Muscle layer of duodenum (tissue), 2 donors: Measurements from ENCODE around the gene PDGFA.

Experiments
- H3K27ac ChIP-seq: one replicate; pipeline ENCODE4 v1.7.0; 2013; ENCODE audit warnings: mild to moderate bottlenecking, low read length
- H3K27me3 ChIP-seq: one replicate; pipeline ENCODE4 v1.7.0; 2013; ENCODE audit warnings: low read depth, mild to moderate bottlenecking, control low read depth, low read length
- H3K36me3 ChIP-seq, 2 donors: one replicate each; pipeline ENCODE4 v1.7.0; 2013; ENCODE audit warnings: low read length in 2 of 2, control low read depth in 1 of 2, mild to moderate bottlenecking in 1 of 2; ENCODE audit not compliant: insufficient read depth in 2 of 2, control insufficient read depth in 1 of 2
- H3K4me1 ChIP-seq, 2 donors: one replicate each; pipeline ENCODE4 v1.7.0; 2013; ENCODE audit warnings: low read length in 2 of 2, mild to moderate bottlenecking in 2 of 2, control low read depth in 1 of 2, moderate library complexity in 1 of 2; ENCODE audit not compliant: insufficient read depth in 2 of 2, control insufficient read depth in 1 of 2
- H3K4me3 ChIP-seq, 2 donors: one replicate each; pipeline ENCODE4 v1.7.0; 2013; ENCODE audit warnings: low read length in 2 of 2, low read depth in 1 of 2, mild to moderate bottlenecking in 1 of 2
- H3K9me3 ChIP-seq, 2 donors: one replicate each; pipeline ENCODE4 v1.7.0; 2013; ENCODE audit warnings: low read length in 2 of 2, control low read depth in 1 of 2, mild to moderate bottlenecking in 1 of 2; ENCODE audit not compliant: control insufficient read depth in 1 of 2
- donor health status: healthy.

Gene PDGFA

GRCh38 chr7:497346-497745 is 22.3 kb downstream of the PDGFA start:
- Histone ChIP-seq H3K9me3 (no peaks in the 10 kb centered on the region), H3K27ac (no peak overlapping the region), H3K4me1 (no peaks in the 10 kb centered on the region), H3K36me3 (peaks cover 27 to 47% of the 10 kb centered on the region in 2 donors), H3K4me3 (no peak overlapping the region), H3K27me3 (no peaks in the 10 kb centered on the region)

DNA sequence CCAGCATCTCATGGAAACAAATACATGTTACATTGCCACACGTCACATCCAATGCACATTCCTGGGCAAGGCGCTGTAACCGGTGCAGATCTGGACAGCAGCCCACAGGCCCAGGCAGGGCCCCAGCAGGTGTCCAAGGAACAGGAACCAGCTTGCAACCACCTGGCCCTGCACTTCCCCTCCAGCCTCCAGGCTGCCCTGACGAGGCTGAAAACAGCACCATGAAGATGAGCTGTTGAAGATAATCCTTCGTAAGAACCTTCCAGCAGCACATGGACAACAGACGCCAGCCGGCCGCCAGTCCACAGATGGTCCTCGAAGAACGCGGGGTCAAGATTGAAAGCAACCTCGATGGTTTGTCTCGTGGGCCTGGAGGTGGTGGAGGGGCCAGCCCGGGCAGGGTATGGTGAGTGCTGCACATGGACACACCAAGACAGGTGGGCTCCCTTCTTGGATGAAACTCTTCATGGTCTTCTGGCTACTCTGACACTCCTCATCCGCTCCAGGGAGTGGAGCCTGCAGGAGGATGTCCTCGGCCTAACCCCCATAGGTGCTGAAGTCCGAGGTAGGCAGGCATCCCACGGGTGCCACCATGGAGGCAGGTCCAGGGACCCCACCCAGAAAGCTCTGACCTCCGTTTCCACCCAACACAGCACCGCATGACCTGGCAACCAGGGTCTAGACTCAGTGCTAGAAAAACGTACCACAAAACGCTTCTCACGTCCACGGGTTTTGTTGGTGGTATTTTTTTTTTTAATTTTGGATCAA is 22.9 kb downstream of the PDGFA start:
- Histone ChIP-seq H3K9me3 (no peaks in the 10 kb centered on the region), H3K4me1 (no peaks in the 10 kb centered on the region), H3K4me3 (no peak overlapping the region), H3K27me3 (no peaks in the 10 kb centered on the region), H3K36me3 (peaks cover 27 to 46% of the 10 kb centered on the region in 2 donors), H3K27ac (no peak overlapping the region)

DNA sequence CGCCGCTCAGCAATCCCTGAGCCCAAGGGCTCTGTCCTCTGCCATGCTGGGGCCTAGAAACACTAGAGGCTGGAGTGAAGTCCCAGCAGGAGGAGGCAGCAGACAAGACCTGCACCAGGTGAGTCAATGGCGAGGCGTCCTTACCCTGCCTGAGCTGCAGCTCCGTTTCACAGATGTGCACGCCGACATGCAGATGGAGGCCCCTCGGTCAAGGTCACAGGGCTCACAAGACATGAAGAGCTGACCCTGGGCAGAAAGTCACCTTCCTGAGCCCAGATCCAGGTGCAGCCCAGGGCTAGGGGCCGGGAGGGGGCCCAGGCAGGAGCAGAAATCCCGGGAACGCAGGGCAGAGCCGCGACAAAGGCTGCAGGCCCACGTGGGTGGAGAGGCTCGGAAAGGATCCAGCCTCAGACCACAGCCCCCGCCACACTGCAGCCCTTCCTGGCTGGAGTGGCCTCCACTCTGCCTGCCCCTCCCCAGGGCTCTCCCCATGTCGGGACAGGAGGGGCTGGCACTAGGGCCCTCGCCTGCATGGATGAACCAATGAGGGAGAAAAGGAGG is 23.8 kb downstream of the PDGFA start:
- Histone ChIP-seq H3K36me3 (peaks cover 19 to 38% of the 10 kb centered on the region in 2 donors), H3K4me1 (no peaks in the 10 kb centered on the region), H3K4me3 (no peak overlapping the region), H3K9me3 (no peaks in the 10 kb centered on the region), H3K27me3 (no peaks in the 10 kb centered on the region), H3K27ac (no peak overlapping the region)

DNA sequence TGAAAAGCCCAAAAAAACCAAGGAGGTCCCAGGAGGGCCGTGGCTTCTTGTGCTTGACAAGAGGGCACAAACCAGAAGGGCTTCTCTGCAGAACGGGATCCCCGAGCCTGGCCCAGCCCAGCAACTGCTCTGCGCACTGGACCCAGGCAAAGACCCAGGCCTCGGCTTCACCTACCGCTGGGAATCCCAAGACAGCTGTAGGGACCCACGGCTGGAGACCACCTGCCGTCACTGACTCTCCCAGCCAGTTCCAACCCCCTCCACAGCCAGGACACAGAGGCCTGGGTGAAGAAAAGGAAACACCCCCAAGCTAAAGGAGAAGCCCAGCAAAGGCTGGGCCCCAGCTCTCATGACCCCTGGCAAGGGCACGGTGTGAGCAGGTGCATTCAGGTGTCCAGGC is 24.3 kb downstream of the PDGFA start:
- Histone ChIP-seq H3K36me3 (peaks cover 16 to 33% of the 10 kb centered on the region in 2 donors), H3K4me3 (no peak overlapping the region), H3K27me3 (no peaks in the 10 kb centered on the region), H3K4me1 (no peaks in the 10 kb centered on the region), H3K27ac (no peak overlapping the region), H3K9me3 (no peaks in the 10 kb centered on the region)

DNA sequence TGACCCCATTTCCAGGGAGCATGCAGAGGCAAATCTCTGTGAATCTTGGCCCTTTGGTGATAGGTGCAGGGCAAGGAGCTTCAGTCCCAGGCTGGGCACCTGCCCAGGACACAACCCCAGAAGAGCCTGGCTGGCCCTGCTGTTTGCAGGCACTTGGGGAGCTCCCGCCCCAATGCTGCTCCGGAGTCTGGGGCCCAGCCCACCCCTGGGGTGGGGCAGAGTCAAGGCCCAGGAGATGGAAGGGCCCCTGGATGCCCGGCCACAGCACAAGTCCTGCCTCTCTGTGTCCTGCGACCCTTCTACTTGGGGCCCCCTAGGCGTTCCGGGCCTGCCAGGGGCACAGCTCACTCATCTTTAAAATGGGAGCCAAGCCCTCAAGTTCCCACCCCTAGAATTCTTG is 24.7 kb downstream of the PDGFA start:
- no peaks in the 10 kb centered on the region for H3K4me1 ChIP-seq
- H3K27me3 ChIP-seq: no peaks in the 10 kb centered on the region
- H3K4me3 ChIP-seq: no peak overlapping the region
- no peak overlapping the region for H3K27ac ChIP-seq
- H3K9me3 ChIP-seq: no peaks in the 10 kb centered on the region
- H3K36me3 ChIP-seq: peaks cover 12 to 29% of the 10 kb centered on the region in 2 donors

DNA sequence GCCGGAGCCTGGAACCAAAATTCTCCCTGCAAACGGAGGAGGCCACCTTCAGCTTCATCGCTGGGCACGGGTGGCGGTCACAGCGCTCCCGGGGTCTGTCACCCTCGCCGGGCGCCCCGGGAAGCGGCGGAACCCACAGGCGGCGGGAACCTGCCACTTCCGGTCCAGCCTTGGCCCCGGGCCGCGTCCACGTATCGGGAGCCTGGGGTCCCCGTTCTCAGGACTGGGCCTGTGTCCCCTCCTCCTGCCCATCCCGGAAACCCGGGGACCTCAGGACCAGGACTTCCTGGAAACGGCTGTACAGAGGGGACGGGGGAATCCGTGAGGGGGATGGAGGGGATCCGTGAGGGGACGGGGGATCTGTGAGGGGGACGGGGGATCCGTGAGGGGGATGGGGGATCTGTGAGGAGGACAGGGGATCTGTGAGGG is 25.4 kb downstream of the PDGFA start:
- Histone ChIP-seq H3K4me3 (peak overlapping the region in 1 of 2 donors; percentile 19), H3K36me3 (peaks cover 10 to 22% of the 10 kb centered on the region in 2 donors), H3K27me3 (no peaks in the 10 kb centered on the region), H3K27ac (no peak overlapping the region), H3K9me3 (no peaks in the 10 kb centered on the region), H3K4me1 (no peaks in the 10 kb centered on the region)

GRCh38 chr7:493661-494251 is 25.9 kb downstream of the PDGFA start:
- Histone ChIP-seq H3K4me1 (no peaks in the 10 kb centered on the region), H3K4me3 (peak overlapping the region in 1 of 2 donors; percentile 19), H3K9me3 (no peaks in the 10 kb centered on the region), H3K27me3 (no peaks in the 10 kb centered on the region), H3K27ac (no peak overlapping the region), H3K36me3 (peaks cover 5 to 17% of the 10 kb centered on the region in 2 donors)

DNA sequence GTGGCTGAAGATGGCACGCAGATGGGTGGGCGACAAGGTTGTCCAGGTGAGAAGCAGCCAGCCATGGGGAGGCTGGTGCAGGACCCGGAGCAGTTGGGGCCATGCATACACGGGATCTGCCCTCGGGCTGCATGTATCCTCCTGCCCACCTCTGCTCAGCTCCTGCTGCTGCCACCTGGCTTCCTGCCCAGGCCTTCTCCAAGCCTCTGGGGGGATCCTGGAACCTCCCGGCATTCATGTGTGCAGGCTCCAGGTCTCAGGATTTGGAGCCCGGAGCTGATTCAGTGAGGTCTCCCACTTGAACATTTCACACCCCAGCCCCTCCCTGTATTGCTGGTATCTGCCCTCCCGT is 27.0 kb downstream of the PDGFA start:
- H3K4me1 ChIP-seq: no peaks in the 10 kb centered on the region
- no peaks in the 10 kb centered on the region for H3K9me3 ChIP-seq
- H3K4me3 ChIP-seq: no peak overlapping the region
- H3K27ac ChIP-seq: no peak overlapping the region
- H3K36me3 ChIP-seq: peaks cover 3 to 11% of the 10 kb centered on the region in 2 donors
- no peaks in the 10 kb centered on the region for H3K27me3 ChIP-seq

GRCh38 chr7:491958-492713 is 27.5 kb downstream of the PDGFA start:
- no peaks in the 10 kb centered on the region for H3K27me3 ChIP-seq
- no peaks in the 10 kb centered on the region for H3K4me1 ChIP-seq
- no peak overlapping the region for H3K27ac ChIP-seq
- H3K9me3 ChIP-seq: no peaks in the 10 kb centered on the region
- peaks cover 0 to 6% of the 10 kb centered on the region in 2 donors for H3K36me3 ChIP-seq
- no peak overlapping the region for H3K4me3 ChIP-seq

GRCh38 chr7:491292-491957 is 28.2 kb downstream of the PDGFA start:
- Histone ChIP-seq H3K4me3 (no peak overlapping the region), H3K27me3 (no peaks in the 10 kb centered on the region), H3K36me3 (peaks cover 0 to under 1% of the 10 kb centered on the region in 2 donors), H3K9me3 (no peaks in the 10 kb centered on the region), H3K4me1 (no peaks in the 10 kb centered on the region), H3K27ac (no peak overlapping the region)
